Measurements from ENCODE around the gene SYT15B.
"Not testable (repeated sequence)": the region's sequence is repeated elsewhere in the genome, so short reads cannot be mapped to it uniquely, and the experiment has no call there.

Gene SYT15B

GRCh38 chr10:47725740-47726139 is 37.7 kb downstream of the SYT15B start:
- not testable (repeated sequence) for DNase-seq (ENCODE audit: low read depth in 2 of 2)

- not testable (repeated sequence) for DNase-seq (ENCODE audit: low read depth in 2 of 2)
These were observed 38.3 kb downstream of the SYT15B start for GRCh38 chr10:47725047-47725446.

- DNase-seq (ENCODE audit: low read depth in 2 of 2), result not testable (repeated sequence)
These were observed 39.3 kb downstream of the SYT15B start for GRCh38 chr10:47724119-47724518.

- DNase-seq (ENCODE audit: low read depth in 2 of 2), result not testable (repeated sequence)
These were observed 40.0 kb downstream of the SYT15B start for GRCh38 chr10:47723362-47723761.

GRCh38 chr10:47717011-47717769 is 46.2 kb downstream of the SYT15B start:
- not testable (repeated sequence) for DNase-seq (ENCODE audit: low read depth in 2 of 2)

All from stimulated activated CD8-positive, alpha-beta memory T cell treated with anti-CD3 and anti-CD28 coated beads, Interleukin-15, amount 100 ng/mL, for 48 hours (primary cell).